ENCODE results near the gene ZNF554.
A peak's percentile ranks its signal among the peaks of the same experiment; 100 is the strongest.

The ZNF554 gene

DNA sequence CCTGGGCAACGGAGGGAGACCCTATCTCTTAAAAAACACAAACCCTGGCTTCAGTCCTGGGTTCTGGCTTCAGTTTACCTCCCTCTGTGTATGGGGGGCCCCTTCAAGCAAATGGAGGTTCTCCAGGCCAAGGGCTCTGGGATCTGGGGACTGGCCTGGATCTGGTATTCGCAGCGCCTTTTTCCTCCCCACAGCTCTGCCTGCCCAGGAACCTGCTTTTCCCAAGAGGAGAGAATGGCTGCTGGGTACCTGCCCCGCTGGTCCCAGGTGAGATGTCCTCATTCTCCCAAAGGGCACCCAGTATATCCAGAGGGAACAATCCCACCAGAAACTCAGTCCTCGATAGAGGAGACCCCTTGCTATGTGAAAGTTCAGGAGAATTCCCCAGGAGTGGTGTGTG, 3.2 kb downstream of the ZNF554 start:
- peaks cover 33% of the 10 kb centered on the region; the same call in 1 of the 2 replicates for H3K9me3 ChIP-seq (ENCODE audit: insufficient read depth, low read length)

DNA sequence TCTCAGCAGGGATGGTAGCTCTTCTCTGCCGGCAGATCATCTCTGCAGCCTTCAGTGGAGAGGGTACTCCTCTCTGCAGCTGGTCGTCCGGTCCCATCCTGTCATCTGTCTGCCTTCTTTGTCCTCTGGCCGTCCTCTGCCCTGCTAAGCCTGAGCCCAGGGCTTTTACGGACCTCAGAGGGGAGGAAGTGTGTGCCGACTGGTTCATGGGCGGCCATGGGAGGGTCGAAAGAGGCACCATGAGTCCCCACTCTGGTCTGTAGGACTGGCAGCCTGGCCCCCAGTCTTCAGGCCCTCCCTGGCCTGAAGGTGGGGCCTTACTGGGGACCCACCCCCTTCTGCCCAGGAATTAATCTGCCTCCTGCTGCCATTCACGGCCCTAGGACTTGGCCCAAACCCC, 4.0 kb downstream of the ZNF554 start:
- H3K4me3 ChIP-seq (ENCODE audit: insufficient read length, low read depth), result no peak overlapping the region
- H3K4me1 ChIP-seq (ENCODE audit: insufficient read depth, insufficient read length), result no peaks in the 10 kb centered on the region
- no peak overlapping the region for H3K9ac ChIP-seq (ENCODE audit: insufficient read length, low read depth)
- TF ChIP-seq ZNF274 (IDR thresholded peaks at IDR 0.05; ENCODE audit: low read depth, low read length), result no peak
- TF ChIP-seq YY1 (IDR thresholded peaks at IDR 0.05; ENCODE audit: insufficient read depth, insufficient read length), result no peak
- TF ChIP-seq SUZ12 (IDR thresholded peaks at IDR 0.05; ENCODE audit: extremely low read depth, insufficient read depth, insufficient read length), result no peak
- H3K9me3 ChIP-seq (ENCODE audit: insufficient read depth, low read length), result peaks cover 41% of the 10 kb centered on the region; the same call in 1 of the 2 replicates
- H3K36me3 ChIP-seq (ENCODE audit: insufficient read depth, insufficient read length, low read length), result peaks cover 29% of the 10 kb centered on the region
- peaks cover 3% of the 10 kb centered on the region for H3K27me3 ChIP-seq (ENCODE audit: insufficient read depth, insufficient read length)
- DNase-seq (ENCODE audit: low read depth, low spot score), result no peak

More for the DNA sequence above, 3.2 kb downstream of the ZNF554 start:
- no peak overlapping the region for H3K9ac ChIP-seq (ENCODE audit: insufficient read length, low read depth)
- TF ChIP-seq YY1 (IDR thresholded peaks at IDR 0.05; ENCODE audit: insufficient read depth, insufficient read length), result no peak
- TF ChIP-seq ZNF274 (IDR thresholded peaks at IDR 0.05; ENCODE audit: low read depth, low read length), result no peak
- TF ChIP-seq SUZ12 (IDR thresholded peaks at IDR 0.05; ENCODE audit: extremely low read depth, insufficient read depth, insufficient read length), result no peak
- H3K36me3 ChIP-seq (ENCODE audit: insufficient read depth, insufficient read length, low read length), result peaks cover 25% of the 10 kb centered on the region
- H3K4me1 ChIP-seq (ENCODE audit: insufficient read depth, insufficient read length), result no peaks in the 10 kb centered on the region
- DNase-seq (ENCODE audit: low read depth, low spot score), result no peak
- peaks cover 3% of the 10 kb centered on the region for H3K27me3 ChIP-seq (ENCODE audit: insufficient read depth, insufficient read length)
- H3K4me3 ChIP-seq (ENCODE audit: insufficient read length, low read depth), result no peak overlapping the region

DNA sequence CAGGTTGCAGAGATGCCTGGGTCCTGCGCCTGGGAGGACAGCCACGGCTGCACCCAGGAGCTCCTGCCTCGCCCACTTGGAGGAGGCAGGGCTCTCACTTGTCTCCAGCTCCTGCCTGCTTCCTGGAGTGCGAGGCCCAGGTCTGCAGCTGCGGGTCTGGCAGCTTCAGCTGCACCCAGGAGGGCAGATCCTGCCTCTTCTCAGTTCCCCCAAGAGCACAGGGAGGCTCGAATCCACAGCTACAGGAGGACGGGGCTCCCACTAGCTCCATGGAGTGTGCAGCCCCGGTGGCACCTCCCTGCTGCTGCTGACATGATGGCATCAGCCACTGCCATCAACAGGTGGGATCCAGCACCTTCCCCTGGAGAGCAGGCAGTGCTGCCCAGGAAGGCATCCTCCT, 4.5 kb downstream of the ZNF554 start:
- peaks cover 3% of the 10 kb centered on the region for H3K27me3 ChIP-seq (ENCODE audit: insufficient read depth, insufficient read length)
- no peak overlapping the region for H3K9ac ChIP-seq (ENCODE audit: insufficient read length, low read depth)

DNA sequence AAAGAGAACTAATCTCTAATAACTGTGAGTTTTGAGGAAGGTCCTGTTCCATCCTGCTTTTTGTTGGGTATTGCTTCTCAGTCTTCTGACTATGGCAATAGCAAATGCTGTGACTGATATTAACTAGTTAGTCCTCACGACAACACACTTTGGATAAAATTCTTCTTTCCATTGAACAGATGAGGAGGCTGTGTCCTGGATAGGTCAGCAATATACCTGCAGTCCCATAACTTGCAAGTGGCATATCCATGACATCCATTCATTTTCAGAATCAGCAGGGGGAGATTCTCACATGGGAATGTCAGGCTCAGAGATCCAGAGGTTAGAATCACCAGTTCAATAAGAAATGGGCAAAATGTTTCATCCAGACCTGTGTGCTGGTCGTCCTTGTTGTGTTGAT, 7.4 kb downstream of the ZNF554 start:
- Histone ChIP-seq H3K27me3 (ENCODE audit: insufficient read depth, insufficient read length) (no peaks in the 10 kb centered on the region), H3K4me3 (ENCODE audit: insufficient read length, low read depth) (no peak overlapping the region), H3K9me3 (ENCODE audit: insufficient read depth, low read length) (peaks cover 73% of the 10 kb centered on the region), H3K36me3 (ENCODE audit: insufficient read depth, insufficient read length, low read length) (peaks cover 29% of the 10 kb centered on the region), H3K4me1 (ENCODE audit: insufficient read depth, insufficient read length) (no peaks in the 10 kb centered on the region), H3K9ac (ENCODE audit: insufficient read length, low read depth) (no peak overlapping the region)
- no peak for DNase-seq (ENCODE audit: low read depth, low spot score)
- no peak for TF ChIP-seq YY1 (IDR thresholded peaks at IDR 0.05; ENCODE audit: insufficient read depth, insufficient read length)
- TF ChIP-seq SUZ12 (IDR thresholded peaks at IDR 0.05; ENCODE audit: extremely low read depth, insufficient read depth, insufficient read length), result no peak
- no peak for TF ChIP-seq ZNF274 (IDR thresholded peaks at IDR 0.05; ENCODE audit: low read depth, low read length)

More for the DNA sequence above, 4.5 kb downstream of the ZNF554 start:
- DNase-seq (ENCODE audit: low read depth, low spot score), result no peak
- Histone ChIP-seq H3K9me3 (ENCODE audit: insufficient read depth, low read length) (peaks cover 46% of the 10 kb centered on the region; the same call in 1 of the 2 replicates), H3K36me3 (ENCODE audit: insufficient read depth, insufficient read length, low read length) (peaks cover 29% of the 10 kb centered on the region), H3K4me1 (ENCODE audit: insufficient read depth, insufficient read length) (no peaks in the 10 kb centered on the region), H3K4me3 (ENCODE audit: insufficient read length, low read depth) (no peak overlapping the region)
- no peak for TF ChIP-seq SUZ12 (IDR thresholded peaks at IDR 0.05; ENCODE audit: extremely low read depth, insufficient read depth, insufficient read length)

DNA sequence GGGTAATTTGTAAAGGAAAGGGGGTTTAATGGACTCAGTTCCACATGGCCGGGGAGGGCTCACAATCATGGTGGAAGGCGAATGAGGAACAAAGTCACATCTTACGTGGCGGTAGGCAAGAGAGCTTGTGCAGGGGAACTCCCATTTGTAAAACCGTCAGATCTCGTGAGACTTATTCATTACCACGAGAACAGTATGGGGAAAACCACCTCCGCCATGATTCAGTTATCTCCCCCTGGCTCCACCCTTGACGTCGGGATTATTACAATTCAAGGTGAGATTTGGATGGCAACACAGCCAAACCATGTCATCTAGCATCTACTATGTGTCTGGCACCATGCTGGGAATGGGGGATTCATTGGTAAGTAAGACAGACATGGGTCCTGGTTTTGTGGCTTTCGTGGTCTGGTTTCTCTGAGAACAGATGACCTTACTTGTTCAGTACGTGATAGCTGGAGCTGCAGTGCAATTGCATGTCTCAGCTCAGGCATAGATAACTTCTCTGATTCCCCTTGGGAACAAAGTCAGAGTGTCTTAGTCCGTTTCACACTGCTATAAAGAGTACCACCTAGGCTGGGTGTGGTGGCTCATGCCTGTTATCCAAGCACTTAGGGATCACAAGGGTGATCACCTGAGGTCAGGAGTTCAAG, 8.3 kb downstream of the ZNF554 start:
- no peak for DNase-seq (ENCODE audit: low read depth, low spot score)
- Histone ChIP-seq H3K36me3 (ENCODE audit: insufficient read depth, insufficient read length, low read length) (peaks cover 34% of the 10 kb centered on the region), H3K4me3 (ENCODE audit: insufficient read length, low read depth) (no peak overlapping the region), H3K9me3 (ENCODE audit: insufficient read depth, low read length) (peaks cover 77% of the 10 kb centered on the region), H3K4me1 (ENCODE audit: insufficient read depth, insufficient read length) (no peaks in the 10 kb centered on the region), H3K27me3 (ENCODE audit: insufficient read depth, insufficient read length) (no peaks in the 10 kb centered on the region), H3K9ac (ENCODE audit: insufficient read length, low read depth) (no peak overlapping the region)
- TF ChIP-seq YY1 (IDR thresholded peaks at IDR 0.05; ENCODE audit: insufficient read depth, insufficient read length), result no peak
- TF ChIP-seq SUZ12 (IDR thresholded peaks at IDR 0.05; ENCODE audit: extremely low read depth, insufficient read depth, insufficient read length), result no peak
- no peak for TF ChIP-seq ZNF274 (IDR thresholded peaks at IDR 0.05; ENCODE audit: low read depth, low read length)

DNA sequence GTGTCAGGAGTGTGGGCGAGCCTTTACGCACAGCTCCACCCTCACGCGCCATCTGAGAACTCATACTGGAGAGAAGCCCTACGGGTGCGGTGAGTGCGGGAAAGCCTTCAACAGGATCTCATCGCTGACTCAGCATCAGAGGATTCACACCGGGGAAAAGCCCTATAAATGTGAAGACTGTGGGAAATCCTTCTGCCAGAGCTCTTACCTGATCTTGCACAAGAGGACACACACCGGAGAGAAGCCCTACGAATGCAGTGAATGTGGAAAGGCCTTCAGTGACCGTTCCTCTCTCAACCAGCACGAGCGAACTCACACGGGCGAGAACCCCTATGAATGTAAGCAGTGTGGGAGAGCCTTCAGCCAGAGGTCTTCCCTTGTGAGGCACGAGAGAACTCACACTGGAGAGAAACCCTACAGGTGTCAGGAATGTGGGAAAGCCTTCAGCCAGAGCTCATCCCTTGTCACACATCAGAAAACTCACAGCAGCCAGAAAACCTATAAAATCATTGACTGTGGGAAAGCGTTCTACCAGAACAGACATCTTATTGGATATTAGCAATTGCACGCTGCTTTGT, 14.7 kb downstream of the ZNF554 start:
- H3K9me3 ChIP-seq (ENCODE audit: insufficient read depth, low read length), result peaks cover 91% of the 10 kb centered on the region
- no peak for TF ChIP-seq SUZ12 (IDR thresholded peaks at IDR 0.05; ENCODE audit: extremely low read depth, insufficient read depth, insufficient read length)
- TF ChIP-seq ZNF274 (IDR thresholded peaks at IDR 0.05; ENCODE audit: low read depth, low read length), result peak; percentile 100
- no peak for TF ChIP-seq YY1 (IDR thresholded peaks at IDR 0.05; ENCODE audit: insufficient read depth, insufficient read length)
- H3K4me1 ChIP-seq (ENCODE audit: insufficient read depth, insufficient read length), result no peaks in the 10 kb centered on the region
- H3K4me3 ChIP-seq (ENCODE audit: insufficient read length, low read depth), result no peak overlapping the region
- no peak overlapping the region for H3K9ac ChIP-seq (ENCODE audit: insufficient read length, low read depth)
- no peaks in the 10 kb centered on the region for H3K27me3 ChIP-seq (ENCODE audit: insufficient read depth, insufficient read length)
- DNase-seq (ENCODE audit: low read depth, low spot score), result no peak
- H3K36me3 ChIP-seq (ENCODE audit: insufficient read depth, insufficient read length, low read length), result peaks cover 35% of the 10 kb centered on the region

DNA sequence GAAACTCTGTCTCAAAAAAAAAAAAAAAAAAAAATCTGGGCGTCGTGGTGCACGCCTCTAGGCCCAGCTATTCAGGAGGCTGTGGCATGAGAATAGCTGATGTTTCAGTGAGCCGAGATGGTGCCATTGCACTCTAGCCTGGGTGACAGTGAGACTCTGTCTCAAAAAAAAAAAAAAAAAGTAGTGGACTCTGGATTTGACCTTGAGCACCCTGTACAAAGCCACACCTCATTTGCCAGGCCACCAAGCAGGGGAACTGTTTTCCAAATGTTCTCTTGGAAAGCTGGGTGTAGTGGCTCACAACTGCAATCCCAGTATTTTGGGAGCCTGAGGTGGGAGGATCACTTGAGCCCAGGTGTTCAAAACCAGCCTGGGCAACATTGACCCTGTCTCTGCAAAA, 17.8 kb downstream of the ZNF554 start:
- no peak for TF ChIP-seq SUZ12 (IDR thresholded peaks at IDR 0.05; ENCODE audit: extremely low read depth, insufficient read depth, insufficient read length)
- TF ChIP-seq ZNF274 (IDR thresholded peaks at IDR 0.05; ENCODE audit: low read depth, low read length), result no peak
- TF ChIP-seq YY1 (IDR thresholded peaks at IDR 0.05; ENCODE audit: insufficient read depth, insufficient read length), result no peak
- Histone ChIP-seq H3K4me1 (ENCODE audit: insufficient read depth, insufficient read length) (peaks cover 2% of the 10 kb centered on the region), H3K9me3 (ENCODE audit: insufficient read depth, low read length) (peaks cover 61% of the 10 kb centered on the region), H3K9ac (ENCODE audit: insufficient read length, low read depth) (no peak overlapping the region), H3K4me3 (ENCODE audit: insufficient read length, low read depth) (no peak overlapping the region), H3K27me3 (ENCODE audit: insufficient read depth, insufficient read length) (peaks cover 6% of the 10 kb centered on the region), H3K36me3 (ENCODE audit: insufficient read depth, insufficient read length, low read length) (peaks cover 32% of the 10 kb centered on the region)
- DNase-seq (ENCODE audit: low read depth, low spot score), result no peak

All from NT2/D1 (cell line).